ENCODE data around the gene PRPSAP1. TPM values are rescaled to one million over a fixed set of nuclear protein-coding genes. Genes with fewer than 3 reads are reported as not detected.

The PRPSAP1 gene
- total RNA-seq, 1 experiment from 2014 or later = 63.3 TPM

- Histone ChIP-seq H3K36me3 (ENCODE audit: low read depth) (no peaks in the 10 kb centered on the region), H3K27me3 (ENCODE audit: insufficient read depth, low read depth) (no peaks in the 10 kb centered on the region), H3K4me3 (no peak overlapping the region), H3K9me3 (ENCODE audit: insufficient read depth, low read depth) (no peaks in the 10 kb centered on the region), H3K4me1 (replicated peaks; ENCODE audit: insufficient read depth) (peaks cover 4% of the 10 kb centered on the region; the same call in 1 of the 2 replicates), H3F3A (ENCODE audit: insufficient read depth, low read depth) (no peaks in the 10 kb centered on the region; the same call in 1 of the 2 replicates), H2AFZ (no peak overlapping the region), H3K79me2 (ENCODE audit: low read depth) (no peaks in the 10 kb centered on the region), H3K9me2 (ENCODE audit: insufficient read depth) (no peaks in the 10 kb centered on the region), H3K4me2 (no peak overlapping the region), H3K27ac (no peak overlapping the region), H4K20me1 (ENCODE audit: insufficient read depth) (no peaks in the 10 kb centered on the region)
- ChIA-PET POLR2A (ENCODE audit: unreplicated experiment) (no interaction called here), CTCF (interaction anchor here (0.5 to 1.4 kb wide), 5 partner anchors 10 to 744 kb away, joined by 3 to 9 read pairs (median 5); no protein-coding TSS in a partner anchor)
- intact Hi-C loops (cut with micrococcal nuclease; ENCODE audit: unreplicated experiment) = no loop called here
- no TSS peak for BruUV-seq (replicated peaks)
- TF ChIP-seq, protein P1, sequence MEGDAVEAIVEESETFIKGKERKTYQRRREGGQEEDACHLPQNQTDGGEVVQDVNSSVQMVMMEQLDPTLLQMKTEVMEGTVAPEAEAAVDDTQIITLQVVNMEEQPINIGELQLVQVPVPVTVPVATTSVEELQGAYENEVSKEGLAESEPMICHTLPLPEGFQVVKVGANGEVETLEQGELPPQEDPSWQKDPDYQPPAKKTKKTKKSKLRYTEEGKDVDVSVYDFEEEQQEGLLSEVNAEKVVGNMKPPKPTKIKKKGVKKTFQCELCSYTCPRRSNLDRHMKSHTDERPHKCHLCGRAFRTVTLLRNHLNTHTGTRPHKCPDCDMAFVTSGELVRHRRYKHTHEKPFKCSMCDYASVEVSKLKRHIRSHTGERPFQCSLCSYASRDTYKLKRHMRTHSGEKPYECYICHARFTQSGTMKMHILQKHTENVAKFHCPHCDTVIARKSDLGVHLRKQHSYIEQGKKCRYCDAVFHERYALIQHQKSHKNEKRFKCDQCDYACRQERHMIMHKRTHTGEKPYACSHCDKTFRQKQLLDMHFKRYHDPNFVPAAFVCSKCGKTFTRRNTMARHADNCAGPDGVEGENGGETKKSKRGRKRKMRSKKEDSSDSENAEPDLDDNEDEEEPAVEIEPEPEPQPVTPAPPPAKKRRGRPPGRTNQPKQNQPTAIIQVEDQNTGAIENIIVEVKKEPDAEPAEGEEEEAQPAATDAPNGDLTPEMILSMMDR (conservative IDR thresholded peaks at IDR 0.05) = no peak
- TF ChIP-seq EZH2 (IDR thresholded peaks at IDR 0.05; ENCODE audit: low read depth) = no peak
- DNase-seq = no peak
Measured at GRCh38 chr17:76388966-76389888, 35.5 kb upstream of the PRPSAP1 start.

DNA sequence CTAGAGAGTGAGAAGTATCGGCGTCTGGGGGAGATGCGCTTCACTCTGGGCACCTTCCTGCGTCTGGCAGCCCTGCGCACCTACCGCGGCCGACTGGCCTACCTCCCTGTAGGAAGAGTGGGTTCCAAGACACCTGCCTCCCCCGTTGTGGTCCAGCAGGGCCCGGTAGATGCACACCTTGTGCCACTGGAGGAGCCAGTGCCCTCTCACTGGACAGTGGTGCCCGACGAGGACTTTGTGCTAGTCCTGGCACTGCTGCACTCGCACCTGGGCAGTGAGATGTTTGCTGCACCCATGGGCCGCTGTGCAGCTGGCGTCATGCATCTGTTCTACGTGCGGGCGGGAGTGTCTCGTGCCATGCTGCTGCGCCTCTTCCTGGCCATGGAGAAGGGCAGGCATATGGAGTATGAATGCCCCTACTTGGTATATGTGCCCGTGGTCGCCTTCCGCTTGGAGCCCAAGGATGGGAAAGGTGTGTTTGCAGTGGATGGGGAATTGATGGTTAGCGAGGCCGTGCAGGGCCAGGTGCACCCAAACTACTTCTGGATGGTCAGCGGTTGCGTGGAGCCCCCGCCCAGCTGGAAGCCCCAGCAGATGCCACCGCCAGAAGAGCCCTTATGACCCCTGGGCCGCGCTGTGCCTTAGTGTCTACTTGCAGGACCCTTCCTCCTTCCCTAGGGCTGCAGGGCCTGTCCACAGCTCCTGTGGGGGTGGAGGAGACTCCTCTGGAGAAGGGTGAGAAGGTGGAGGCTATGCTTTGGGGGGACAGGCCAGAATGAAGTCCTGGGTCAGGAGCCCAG, 33.5 kb upstream of the PRPSAP1 start:
- no peaks in the 10 kb centered on the region for H3K36me3 ChIP-seq (ENCODE audit: low read depth)
- no TSS peak for BruUV-seq (replicated peaks)
- no peak overlapping the region for H2AFZ ChIP-seq
- intact Hi-C loops (cut with micrococcal nuclease; ENCODE audit: unreplicated experiment) = no loop called here
- no peaks in the 10 kb centered on the region for H3K27me3 ChIP-seq (ENCODE audit: insufficient read depth, low read depth)
- TF ChIP-seq EZH2 (IDR thresholded peaks at IDR 0.05; ENCODE audit: low read depth) = no peak
- TF ChIP-seq, protein P1 (conservative IDR thresholded peaks at IDR 0.05) = no peak
- ChIA-PET CTCF (interaction anchor here (1.0 kb wide), 1 partner anchor 21 kb away, joined by 4 read pairs; no protein-coding TSS in a partner anchor), POLR2A (ENCODE audit: unreplicated experiment) (no interaction called here)
- no peak overlapping the region for H3K4me2 ChIP-seq
- no peaks in the 10 kb centered on the region; the same call in 1 of the 2 replicates for H3F3A ChIP-seq (ENCODE audit: insufficient read depth, low read depth)
- DNase-seq = no peak
- H3K9me2 ChIP-seq (ENCODE audit: insufficient read depth) = no peaks in the 10 kb centered on the region
- H3K79me2 ChIP-seq (ENCODE audit: low read depth) = no peaks in the 10 kb centered on the region
- H3K27ac ChIP-seq = no peak overlapping the region
- H3K4me3 ChIP-seq = no peak overlapping the region
- no peaks in the 10 kb centered on the region for H4K20me1 ChIP-seq (ENCODE audit: insufficient read depth)
- H3K4me1 ChIP-seq (replicated peaks; ENCODE audit: insufficient read depth) = peaks cover 4% of the 10 kb centered on the region; the same call in 1 of the 2 replicates
- no peaks in the 10 kb centered on the region for H3K9me3 ChIP-seq (ENCODE audit: insufficient read depth, low read depth)
